Measurements from ENCODE around the gene NAV1. TPM values are rescaled to one million over a fixed set of nuclear protein-coding genes. Genes with fewer than 3 reads are reported as not detected.

The NAV1 gene
- total and polyA plus RNA-seq, 4 donors, result 1.1 to 2.0 (median 1.3) TPM

- no peak for TF ChIP-seq ATF3 (IDR thresholded peaks at IDR 0.05)
- no peak for TF ChIP-seq RXRA (IDR thresholded peaks at IDR 0.05)
- no peak for TF ChIP-seq JUND (IDR thresholded peaks at IDR 0.05)
Measured at GRCh38 chr1:201535046-201535918, 3.6 kb upstream of the NAV1 start (continued).

DNA sequence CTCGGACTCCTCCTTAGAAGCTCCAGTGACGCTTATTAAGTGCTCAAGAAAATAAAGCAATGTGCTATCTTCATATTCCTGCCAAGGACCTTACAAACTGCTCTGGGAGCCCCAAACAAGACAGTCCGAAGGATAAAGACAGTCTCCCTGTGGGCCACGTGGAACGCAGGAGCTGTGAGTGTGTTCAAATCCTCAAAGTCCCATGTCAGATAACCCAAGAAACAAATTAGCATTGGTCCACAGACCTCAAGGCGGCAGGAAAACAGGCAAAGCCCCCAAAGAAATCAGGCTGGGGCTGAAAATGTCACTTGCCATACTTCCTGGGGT, 3.0 kb upstream of the NAV1 start:
- TF ChIP-seq, protein P1, sequence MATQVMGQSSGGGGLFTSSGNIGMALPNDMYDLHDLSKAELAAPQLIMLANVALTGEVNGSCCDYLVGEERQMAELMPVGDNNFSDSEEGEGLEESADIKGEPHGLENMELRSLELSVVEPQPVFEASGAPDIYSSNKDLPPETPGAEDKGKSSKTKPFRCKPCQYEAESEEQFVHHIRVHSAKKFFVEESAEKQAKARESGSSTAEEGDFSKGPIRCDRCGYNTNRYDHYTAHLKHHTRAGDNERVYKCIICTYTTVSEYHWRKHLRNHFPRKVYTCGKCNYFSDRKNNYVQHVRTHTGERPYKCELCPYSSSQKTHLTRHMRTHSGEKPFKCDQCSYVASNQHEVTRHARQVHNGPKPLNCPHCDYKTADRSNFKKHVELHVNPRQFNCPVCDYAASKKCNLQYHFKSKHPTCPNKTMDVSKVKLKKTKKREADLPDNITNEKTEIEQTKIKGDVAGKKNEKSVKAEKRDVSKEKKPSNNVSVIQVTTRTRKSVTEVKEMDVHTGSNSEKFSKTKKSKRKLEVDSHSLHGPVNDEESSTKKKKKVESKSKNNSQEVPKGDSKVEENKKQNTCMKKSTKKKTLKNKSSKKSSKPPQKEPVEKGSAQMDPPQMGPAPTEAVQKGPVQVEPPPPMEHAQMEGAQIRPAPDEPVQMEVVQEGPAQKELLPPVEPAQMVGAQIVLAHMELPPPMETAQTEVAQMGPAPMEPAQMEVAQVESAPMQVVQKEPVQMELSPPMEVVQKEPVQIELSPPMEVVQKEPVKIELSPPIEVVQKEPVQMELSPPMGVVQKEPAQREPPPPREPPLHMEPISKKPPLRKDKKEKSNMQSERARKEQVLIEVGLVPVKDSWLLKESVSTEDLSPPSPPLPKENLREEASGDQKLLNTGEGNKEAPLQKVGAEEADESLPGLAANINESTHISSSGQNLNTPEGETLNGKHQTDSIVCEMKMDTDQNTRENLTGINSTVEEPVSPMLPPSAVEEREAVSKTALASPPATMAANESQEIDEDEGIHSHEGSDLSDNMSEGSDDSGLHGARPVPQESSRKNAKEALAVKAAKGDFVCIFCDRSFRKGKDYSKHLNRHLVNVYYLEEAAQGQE (IDR thresholded peaks at IDR 0.05), result no peak
- TF ChIP-seq SP1 (IDR thresholded peaks at IDR 0.05) (no peak), JUND (IDR thresholded peaks at IDR 0.05) (no peak), FOXA1 (IDR thresholded peaks at IDR 0.05) (no peak), RAD21 (IDR thresholded peaks at IDR 0.05) (no peak), HNF4A (conservative IDR thresholded peaks at IDR 0.05) (no peak), ATF3 (IDR thresholded peaks at IDR 0.05) (no peak), FOXA2 (IDR thresholded peaks at IDR 0.05) (no peak)
- TF ChIP-seq, protein P2, sequence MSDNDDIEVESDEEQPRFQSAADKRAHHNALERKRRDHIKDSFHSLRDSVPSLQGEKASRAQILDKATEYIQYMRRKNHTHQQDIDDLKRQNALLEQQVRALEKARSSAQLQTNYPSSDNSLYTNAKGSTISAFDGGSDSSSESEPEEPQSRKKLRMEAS (IDR thresholded peaks at IDR 0.05), result no peak
- H3K9me3 ChIP-seq (ENCODE audit: control insufficient read depth in 4 of 4, low read length in 3 of 4), result no peaks in the 10 kb centered on the region
- no peaks in the 10 kb centered on the region for H3K36me3 ChIP-seq (ENCODE audit: control insufficient read depth in 4 of 4, insufficient read depth in 3 of 4, low read depth in 1 of 4, low read length in 3 of 4)
- no peak overlapping the region for H3K4me3 ChIP-seq (ENCODE audit: low read depth in 1 of 3, low read length in 3 of 3)
- WGBS, result 92% methylated on average over 6 of the region's 6 CpGs
- H3K9ac ChIP-seq (ENCODE audit: low read depth in 1 of 2, low read length in 2 of 2), result no peak overlapping the region
- peaks cover 0 to 3% (median 0%) of the 10 kb centered on the region in 4 donors for H3K27me3 ChIP-seq (ENCODE audit: control insufficient read depth in 4 of 4, insufficient read depth in 4 of 4, low read length in 3 of 4)
- H3K4me1 ChIP-seq (ENCODE audit: control insufficient read depth in 4 of 4, insufficient read depth in 4 of 4, low read length in 3 of 4), result peaks cover 3 to 20% (median 15%) of the 10 kb centered on the region in 4 donors
- DNase-seq (ENCODE audit: low spot score), result no peak
- H3K27ac ChIP-seq (ENCODE audit: low read depth in 1 of 2, low read length in 2 of 2), result no peak overlapping the region

DNA sequence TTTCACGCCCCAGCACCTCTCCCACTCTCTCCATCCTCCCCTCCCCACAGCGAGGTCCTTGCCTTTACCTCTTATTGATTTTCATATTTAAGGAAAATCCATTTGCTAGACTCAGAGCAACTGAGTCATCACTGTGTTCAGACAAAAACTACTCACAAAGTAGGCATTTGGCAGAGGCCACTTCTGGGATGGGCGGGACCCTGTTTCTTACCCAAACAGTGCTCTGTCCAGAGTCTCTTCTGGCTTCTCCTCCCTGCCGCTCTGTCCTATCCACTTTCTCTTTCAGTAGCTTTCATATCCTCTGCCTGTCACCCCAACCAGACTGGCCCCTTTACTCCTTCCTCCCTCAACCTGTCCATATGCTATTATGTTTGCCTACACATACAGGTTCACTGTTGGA, 2.4 kb upstream of the NAV1 start:
- TF ChIP-seq EGR1 (IDR thresholded peaks at IDR 0.05; ENCODE audit: low read depth in 2 of 2) (no peak), RAD21 (IDR thresholded peaks at IDR 0.05) (no peak), SP1 (IDR thresholded peaks at IDR 0.05) (no peak), YY1 (IDR thresholded peaks at IDR 0.05) (no peak), FOXA1 (IDR thresholded peaks at IDR 0.05) (no peak), TAF1 (conservative IDR thresholded peaks at IDR 0.05) (no peak), NR2F2 (IDR thresholded peaks at IDR 0.05) (no peak)
- TF ChIP-seq, protein P1 (IDR thresholded peaks at IDR 0.05), result no peak
- DNase-seq (ENCODE audit: low spot score), result no peak
- H3K27me3 ChIP-seq (ENCODE audit: control insufficient read depth in 4 of 4, insufficient read depth in 4 of 4, low read length in 3 of 4), result peaks cover 0 to 3% (median 0%) of the 10 kb centered on the region in 4 donors
- no peak overlapping the region for H3K27ac ChIP-seq (ENCODE audit: low read depth in 1 of 2, low read length in 2 of 2)
- no peak overlapping the region for H3K9ac ChIP-seq (ENCODE audit: low read depth in 1 of 2, low read length in 2 of 2)
- H3K9me3 ChIP-seq (ENCODE audit: control insufficient read depth in 4 of 4, low read length in 3 of 4), result no peaks in the 10 kb centered on the region
- H3K4me3 ChIP-seq (ENCODE audit: low read depth in 1 of 3, low read length in 3 of 3), result no peak overlapping the region
- 76% methylated on average over 4 of the region's 4 CpGs for WGBS
- H3K36me3 ChIP-seq (ENCODE audit: control insufficient read depth in 4 of 4, insufficient read depth in 3 of 4, low read depth in 1 of 4, low read length in 3 of 4), result no peaks in the 10 kb centered on the region
- H3K4me1 ChIP-seq (ENCODE audit: control insufficient read depth in 4 of 4, insufficient read depth in 4 of 4, low read length in 3 of 4), result peaks cover 3 to 20% (median 15%) of the 10 kb centered on the region in 4 donors
